Measurements from ENCODE around the gene MET.
"Not testable (repeated sequence)": the region's sequence is repeated elsewhere in the genome, so short reads cannot be mapped to it uniquely, and the experiment has no call there.

MET gene

DNA sequence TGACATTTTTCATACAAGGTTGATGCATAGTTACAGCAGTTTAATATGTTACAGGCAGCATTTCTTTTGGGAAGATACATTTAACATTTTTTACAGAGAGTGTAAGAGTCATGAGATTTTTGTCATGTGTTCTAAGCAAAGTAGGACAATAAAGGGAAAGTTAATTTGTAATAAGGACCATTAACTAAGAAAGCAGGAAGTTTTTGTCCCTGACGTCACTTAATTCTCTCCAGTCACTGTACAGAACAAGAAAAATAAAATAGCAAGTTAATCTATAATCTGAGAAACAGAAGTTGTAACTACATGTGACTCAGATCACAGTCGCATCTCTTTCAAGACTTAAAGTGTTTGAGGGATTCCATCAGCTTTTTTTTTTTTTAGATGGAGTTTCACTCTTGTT, 140.9 kb downstream of the MET start:
- no peak for DNase-seq

DNA sequence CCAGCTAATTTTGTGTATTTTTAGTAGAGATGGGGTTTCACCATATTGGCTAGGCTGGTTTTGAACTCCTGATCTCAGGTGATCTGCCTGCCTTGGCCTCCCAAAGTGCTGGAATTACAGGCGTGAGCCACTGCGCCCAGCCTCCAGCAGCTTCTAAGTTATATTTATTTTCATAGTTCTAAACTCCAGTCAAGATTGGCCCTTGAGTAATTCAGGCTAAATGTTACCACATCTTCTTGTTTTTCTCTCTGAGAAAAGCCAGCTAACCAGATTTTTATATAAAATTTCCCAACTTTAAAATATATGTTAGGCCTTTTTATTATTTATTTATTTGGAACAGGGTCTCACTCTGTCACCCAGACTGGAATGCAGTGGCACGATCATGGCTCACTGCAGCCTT, 141.4 kb downstream of the MET start:
- DNase-seq: not testable (repeated sequence)

DNA sequence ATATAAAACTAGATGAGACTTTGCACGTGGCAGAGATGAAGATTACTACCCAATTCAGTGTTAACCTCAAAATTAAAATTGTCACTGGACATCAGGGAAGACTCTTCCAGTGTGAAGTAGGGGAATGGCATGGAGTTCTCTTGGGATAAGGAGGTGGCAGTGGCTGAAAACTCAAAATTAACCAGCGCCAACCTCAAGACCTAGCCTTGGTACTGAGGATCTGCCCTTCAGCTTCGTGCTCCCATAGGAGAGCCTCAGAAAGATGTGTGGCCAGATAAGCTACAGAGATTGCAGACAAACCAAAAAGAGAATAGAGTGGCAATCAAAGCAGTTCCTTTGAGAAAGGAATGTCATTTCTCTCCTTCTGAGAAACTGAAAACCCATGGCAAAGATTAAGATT, 143.0 kb downstream of the MET start:
- DNase-seq: no peak

DNA sequence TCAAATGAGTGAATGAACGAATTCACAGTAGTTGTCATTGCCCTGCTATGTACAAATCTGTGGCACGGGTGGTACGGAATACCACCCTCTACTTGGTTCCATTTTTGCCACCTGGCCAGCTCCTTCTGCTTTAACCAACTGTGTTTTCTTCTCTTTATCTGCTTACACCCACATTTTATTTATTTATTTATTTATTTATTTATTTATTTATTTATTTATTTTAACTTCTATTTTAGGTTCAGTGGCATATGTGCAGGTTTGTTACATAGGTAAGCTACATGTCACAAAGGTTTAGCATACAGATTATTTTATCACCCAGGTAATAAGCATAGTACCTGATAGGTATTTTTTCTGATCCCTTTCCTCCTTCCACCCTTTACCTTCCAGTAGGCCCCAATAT, 148.2 kb downstream of the MET start:
- no peak for DNase-seq

DNA sequence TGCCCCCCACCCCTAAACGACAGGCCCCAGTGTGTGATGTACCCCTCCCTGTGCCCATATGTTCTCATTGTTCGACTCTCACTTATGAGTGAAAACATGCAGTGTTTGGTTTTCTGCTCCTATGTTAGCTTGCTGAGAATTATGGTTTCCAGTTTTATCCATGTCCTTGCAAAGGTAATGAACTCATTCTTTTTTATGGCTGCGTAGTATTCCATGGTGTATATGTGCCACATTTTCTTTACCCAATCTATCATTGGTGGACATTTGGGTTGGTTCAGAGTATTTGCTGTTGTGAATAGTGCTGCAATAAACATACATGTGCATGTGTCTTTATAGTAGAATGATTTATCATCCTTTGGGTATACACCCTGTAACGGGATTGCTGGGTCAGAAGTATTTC, 149.7 kb downstream of the MET start:
- DNase-seq: not testable (repeated sequence)

DNA sequence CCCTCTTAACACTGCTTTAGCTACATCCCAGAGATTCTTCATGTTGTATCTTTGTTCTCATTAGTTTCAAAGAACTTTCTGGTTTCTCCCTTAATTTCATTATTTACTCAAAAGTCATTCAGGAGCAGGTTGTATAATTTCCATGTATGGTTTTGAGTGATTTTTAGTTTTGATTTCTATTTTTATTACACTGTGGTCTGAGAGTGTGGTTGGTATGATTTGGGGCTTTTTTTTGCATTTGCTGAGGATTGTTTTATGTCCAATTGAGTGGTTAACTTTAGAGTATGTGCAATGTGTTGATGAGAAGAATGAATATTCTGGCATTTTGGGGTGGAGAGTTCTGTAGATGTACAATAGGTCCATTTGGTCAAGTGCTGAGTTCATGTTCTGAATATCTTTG, 152.5 kb downstream of the MET start:
- no peak for DNase-seq

DNA sequence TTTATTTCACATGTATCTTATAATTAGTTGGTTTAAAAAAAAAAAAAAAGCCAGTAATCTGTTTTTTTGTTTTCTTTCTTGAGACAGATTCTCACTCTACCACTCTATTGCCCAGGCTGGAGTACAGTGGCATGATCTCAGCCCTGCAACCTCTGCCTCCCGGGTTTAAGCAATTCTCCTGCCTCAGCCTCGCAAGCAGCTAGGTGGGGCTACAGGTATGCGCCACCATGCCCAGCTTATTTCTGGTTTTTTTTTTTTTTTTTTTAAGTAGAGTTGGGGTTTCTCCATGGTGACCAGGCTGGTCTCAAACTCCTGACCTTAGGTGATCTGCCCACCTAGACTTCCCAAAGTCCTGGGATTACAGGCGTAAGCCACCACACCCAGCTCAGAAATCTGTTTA, 156.3 kb downstream of the MET start:
- no peak for DNase-seq

DNA sequence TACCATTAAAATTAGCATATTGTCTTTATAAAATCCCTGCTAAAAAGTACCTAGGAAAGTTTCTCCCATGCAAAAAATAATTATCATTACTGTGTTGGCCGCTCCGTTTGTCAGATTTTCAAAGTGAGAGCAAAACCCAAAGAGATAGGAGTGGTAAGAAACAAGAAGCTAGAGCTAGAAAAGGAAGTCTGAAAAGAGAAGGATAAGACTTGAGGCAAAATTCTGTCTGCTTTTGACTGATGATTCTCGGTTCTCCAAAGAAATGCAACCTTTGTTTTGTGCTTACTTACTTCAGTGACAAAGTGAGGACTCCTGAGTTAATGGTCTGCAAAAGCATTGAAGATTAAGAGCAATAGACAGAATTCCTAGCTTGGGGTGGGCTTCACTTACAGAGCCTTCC, 157.0 kb downstream of the MET start:
- DNase-seq: no peak

DNA sequence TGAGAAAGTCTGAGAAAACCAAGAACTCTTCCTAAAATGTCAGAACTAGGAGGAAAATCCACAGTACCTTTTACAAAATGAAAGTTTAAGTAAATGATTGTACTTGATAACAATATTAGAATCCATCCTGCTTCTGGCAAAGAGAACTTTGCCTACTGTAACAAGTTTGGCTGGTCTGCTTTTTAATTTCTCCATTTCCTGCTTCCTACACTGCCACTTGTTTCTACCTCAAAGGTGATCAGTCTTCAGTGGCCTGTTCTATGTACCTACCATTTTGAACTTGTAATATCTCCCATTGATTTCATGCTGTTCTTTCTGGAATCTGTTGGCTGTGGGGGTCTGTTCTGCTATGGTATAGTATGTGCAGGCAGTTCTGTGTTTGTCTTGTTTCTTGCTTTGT, 157.5 kb downstream of the MET start:
- DNase-seq: no peak

DNA sequence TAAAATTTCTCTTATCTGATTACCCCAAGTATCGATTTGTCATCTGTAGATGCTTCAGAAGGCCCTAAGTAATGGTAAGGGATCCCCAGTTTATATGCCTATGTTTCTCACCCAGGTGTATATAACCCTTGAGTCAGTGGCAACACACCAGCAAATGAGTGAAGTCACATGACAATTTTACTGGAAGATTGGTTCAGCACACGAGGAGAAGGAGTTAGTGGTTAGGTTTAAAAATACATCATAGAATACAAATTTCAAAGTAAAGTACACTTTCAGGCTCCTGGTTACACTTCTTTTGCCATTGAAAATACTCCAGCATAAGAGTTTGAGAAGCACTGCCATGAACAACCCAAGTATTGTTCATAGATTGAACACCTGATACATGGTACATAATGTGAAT, 160.7 kb downstream of the MET start:
- no peak for DNase-seq

DNA sequence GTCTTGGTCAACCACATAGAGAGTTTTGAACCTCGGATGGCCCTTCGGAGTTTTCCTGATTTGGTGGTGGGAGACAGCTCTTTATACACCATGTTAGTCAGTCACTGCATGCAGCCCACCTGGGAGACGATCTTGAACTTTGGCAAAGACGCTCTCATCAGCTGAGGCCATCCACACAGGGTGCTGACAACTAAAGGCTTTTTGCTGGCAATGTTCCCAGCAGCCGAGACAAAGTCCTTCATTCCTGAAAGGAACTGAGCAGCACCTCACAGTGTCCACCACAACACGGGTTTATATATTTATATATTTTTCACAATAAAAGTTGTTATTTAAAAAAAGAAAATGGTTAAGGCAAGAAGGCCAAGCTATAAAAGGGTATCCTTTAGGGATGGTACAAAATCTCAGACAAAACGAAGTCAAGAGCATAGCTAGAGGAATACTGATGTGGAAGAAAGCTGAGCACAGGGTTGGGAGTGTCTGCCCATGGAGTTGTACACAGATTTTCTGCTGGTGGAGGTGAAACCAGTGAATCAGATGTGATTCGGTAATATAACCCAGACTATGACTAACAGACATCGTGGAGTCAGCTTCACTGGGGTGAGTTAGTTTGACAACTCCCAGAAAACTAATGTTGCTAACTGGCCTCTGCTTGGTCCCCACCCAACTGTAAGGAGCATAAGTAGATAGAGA, 163.0 kb downstream of the MET start:
- no peak for DNase-seq

DNA sequence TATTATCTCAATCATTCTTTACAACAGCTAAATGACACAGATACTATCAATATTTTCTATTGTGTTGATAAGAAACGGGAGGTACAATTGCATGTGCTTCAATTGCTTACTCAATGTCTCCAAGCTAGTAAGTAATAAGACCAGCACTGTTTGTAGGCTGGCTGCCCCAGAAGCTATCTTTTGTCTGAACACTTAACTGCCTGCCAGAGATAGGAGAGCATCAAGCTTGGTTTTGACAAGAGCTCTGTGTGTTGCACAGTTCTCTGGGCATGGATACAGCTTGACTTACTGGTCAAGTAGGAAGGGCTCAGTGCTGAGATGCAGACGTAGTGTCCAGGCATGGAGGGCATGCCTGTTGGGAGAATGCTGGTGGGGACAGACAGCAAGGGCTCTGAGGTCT, 164.1 kb downstream of the MET start:
- DNase-seq: no peak

DNA sequence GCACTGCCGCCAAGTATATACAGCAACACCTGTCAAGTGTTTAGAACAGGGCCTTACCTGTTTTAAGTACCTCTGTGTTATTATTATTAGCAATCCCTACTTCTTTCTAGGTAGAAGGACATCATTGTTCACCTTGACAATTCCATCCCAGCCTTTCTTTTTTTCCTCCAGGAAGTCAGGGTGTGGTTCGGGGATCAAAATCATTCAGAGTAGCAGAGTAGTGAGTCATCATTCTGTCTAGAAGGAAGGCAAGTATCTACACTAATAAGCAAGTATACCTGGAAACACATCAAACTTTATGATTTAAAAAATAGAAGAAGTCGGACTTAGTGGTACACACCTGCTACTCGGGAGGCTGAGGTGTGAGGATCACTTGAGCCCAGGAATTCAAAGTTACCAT, 164.9 kb downstream of the MET start:
- DNase-seq: no peak

DNA sequence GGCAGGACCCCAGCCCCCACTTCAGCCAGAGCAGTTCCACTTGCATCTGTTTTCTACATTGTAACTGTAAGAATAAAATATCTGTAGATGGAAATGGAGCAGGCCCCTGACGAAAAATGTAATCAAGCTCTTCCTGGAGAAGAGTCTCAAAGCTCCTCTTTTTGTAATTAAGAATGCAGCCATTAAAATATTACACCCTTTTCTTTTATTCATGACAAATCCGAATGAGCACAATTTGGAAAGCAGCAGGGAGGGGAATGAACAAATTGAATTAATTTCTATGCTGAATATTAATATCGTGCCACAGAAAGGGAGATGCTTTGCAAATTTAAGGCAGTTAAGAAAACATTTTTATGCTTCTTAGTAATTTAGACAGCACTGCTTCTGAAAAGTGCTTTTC, 165.6 kb downstream of the MET start:
- no peak for DNase-seq

DNA sequence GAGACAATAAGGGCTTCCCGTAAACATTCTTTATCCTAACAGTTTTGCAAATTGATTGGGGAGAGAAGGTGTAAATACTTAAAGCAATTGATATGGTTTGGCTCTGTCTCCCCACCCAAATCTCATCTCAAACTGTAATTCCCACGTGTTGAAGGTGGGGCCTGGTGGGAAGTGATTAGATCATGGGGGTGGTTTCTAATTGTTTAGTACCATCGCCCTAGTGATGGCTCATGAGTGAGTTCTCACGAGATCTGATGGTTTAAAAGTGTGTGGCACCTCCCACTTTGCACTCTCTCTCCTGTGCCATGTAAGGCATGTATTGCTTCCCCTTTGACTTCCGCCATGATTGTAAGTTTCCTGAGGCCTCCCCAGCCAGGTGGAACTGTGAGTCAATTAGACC, 168.3 kb downstream of the MET start:
- DNase-seq: no peak

DNA sequence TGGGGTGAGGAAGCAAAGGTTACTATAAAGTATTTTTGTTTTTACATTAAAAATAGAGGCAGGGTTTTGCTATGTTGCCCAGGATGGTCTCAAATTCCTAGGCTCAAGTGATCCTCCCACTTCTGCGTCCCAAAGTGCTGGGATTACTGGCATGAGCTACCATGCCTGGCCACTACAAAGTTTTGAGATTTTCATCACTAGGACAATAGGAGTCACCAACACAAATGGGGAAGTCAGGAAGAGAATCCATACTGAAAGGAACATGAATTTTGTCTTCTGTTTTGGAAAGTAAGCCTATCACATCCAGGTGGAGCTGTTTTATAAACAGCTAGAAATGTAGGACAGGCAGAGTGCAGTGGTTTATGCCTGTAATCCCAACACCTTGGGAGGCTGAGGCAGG, 170.4 kb downstream of the MET start:
- no peak for DNase-seq

DNA sequence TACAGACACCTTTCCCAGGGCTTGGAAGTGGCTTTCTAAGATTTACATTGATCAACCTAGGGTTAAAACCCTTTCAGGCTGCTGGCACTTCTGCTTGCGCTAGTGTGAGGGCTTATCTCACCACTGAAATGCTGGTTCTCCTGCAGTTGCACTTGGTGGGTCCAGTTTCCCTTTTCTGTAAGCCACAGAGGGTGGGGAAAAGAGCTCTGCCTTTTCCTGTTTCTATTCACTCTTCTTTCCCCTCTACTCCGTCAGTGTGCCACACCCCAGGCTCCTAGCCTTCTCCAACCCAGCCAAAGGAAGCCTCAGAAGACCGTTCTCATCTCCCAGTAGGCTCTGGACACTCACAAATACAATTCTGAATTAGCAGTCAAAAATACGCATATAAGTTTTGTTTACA, 171.4 kb downstream of the MET start:
- DNase-seq: no peak
